ENCODE results near the gene CRYBG3.

CRYBG3 gene

GRCh38 chr3:97804471-97804870 is 17.3 kb upstream of the CRYBG3 start:
- no peak overlapping the region for H3K4me2 ChIP-seq (ENCODE audit: low read length)
- no peaks in the 10 kb centered on the region for H3K9me3 ChIP-seq (ENCODE audit: control insufficient read depth, low read length)
- TF ChIP-seq, protein P1, sequence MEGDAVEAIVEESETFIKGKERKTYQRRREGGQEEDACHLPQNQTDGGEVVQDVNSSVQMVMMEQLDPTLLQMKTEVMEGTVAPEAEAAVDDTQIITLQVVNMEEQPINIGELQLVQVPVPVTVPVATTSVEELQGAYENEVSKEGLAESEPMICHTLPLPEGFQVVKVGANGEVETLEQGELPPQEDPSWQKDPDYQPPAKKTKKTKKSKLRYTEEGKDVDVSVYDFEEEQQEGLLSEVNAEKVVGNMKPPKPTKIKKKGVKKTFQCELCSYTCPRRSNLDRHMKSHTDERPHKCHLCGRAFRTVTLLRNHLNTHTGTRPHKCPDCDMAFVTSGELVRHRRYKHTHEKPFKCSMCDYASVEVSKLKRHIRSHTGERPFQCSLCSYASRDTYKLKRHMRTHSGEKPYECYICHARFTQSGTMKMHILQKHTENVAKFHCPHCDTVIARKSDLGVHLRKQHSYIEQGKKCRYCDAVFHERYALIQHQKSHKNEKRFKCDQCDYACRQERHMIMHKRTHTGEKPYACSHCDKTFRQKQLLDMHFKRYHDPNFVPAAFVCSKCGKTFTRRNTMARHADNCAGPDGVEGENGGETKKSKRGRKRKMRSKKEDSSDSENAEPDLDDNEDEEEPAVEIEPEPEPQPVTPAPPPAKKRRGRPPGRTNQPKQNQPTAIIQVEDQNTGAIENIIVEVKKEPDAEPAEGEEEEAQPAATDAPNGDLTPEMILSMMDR (IDR thresholded peaks at IDR 0.05), result no peak
- H3K27ac ChIP-seq, result no peak overlapping the region
- H3K9ac ChIP-seq, result no peak overlapping the region
- no peaks in the 10 kb centered on the region for H3K4me1 ChIP-seq
- no peaks in the 10 kb centered on the region for H3K79me2 ChIP-seq
- H3K36me3 ChIP-seq (ENCODE audit: control insufficient read depth, insufficient read depth, low read length), result no peaks in the 10 kb centered on the region
- no peak overlapping the region for H2AFZ ChIP-seq
- no peaks in the 10 kb centered on the region for H3K27me3 ChIP-seq (ENCODE audit: control insufficient read depth, insufficient read depth, low read length)
- H3K4me3 ChIP-seq (ENCODE audit: low read depth, low read length), result no peak overlapping the region

DNA sequence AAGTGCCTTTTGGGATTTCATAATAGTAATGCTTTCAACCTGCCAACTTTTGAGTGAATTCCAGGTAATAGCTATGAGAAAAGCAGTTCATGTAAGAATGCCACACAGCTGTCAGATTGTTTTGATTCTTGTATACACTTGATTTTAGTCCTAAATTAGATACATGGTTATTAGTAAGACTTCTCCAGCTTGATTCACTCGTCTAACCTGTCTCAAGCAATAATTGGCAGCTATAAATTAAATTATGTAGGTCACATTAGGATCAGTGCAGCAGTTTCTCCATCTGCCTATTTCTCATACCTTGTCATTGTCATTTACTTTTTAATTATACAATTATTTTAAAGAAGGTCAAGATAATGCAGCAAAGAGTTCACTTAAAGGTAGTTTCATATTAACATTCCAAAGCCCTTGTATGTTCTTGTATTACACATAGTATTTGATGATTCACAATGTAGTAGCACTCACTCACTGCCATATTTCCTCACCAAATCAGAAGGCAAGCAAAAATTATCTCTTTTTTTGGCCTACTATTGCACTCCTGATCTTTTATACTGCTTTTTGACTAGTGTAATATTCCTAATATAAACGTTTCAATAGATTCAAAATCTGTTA is 10.9 kb upstream of the CRYBG3 start:
- TF ChIP-seq, protein P1 (IDR thresholded peaks at IDR 0.05), result no peak
- Histone ChIP-seq H3K27me3 (ENCODE audit: control insufficient read depth, insufficient read depth, low read length) (no peaks in the 10 kb centered on the region), H3K4me1 (no peaks in the 10 kb centered on the region), H3K4me3 (ENCODE audit: low read depth, low read length) (no peak overlapping the region), H3K27ac (no peak overlapping the region), H3K4me2 (ENCODE audit: low read length) (no peak overlapping the region), H3K36me3 (ENCODE audit: control insufficient read depth, insufficient read depth, low read length) (no peaks in the 10 kb centered on the region), H3K79me2 (no peaks in the 10 kb centered on the region), H3K9ac (no peak overlapping the region), H2AFZ (no peak overlapping the region), H3K9me3 (ENCODE audit: control insufficient read depth, low read length) (no peaks in the 10 kb centered on the region)

GRCh38 chr3:97815149-97815917 is 6.5 kb upstream of the CRYBG3 start:
- TF ChIP-seq, protein P1 (IDR thresholded peaks at IDR 0.05), result no peak
- H3K4me2 ChIP-seq (ENCODE audit: low read length), result no peak overlapping the region
- H3K27ac ChIP-seq, result no peak overlapping the region
- H3K27me3 ChIP-seq (ENCODE audit: control insufficient read depth, insufficient read depth, low read length), result no peaks in the 10 kb centered on the region
- no peak overlapping the region for H2AFZ ChIP-seq
- no peak overlapping the region for H3K4me3 ChIP-seq (ENCODE audit: low read depth, low read length)
- H3K4me1 ChIP-seq, result no peaks in the 10 kb centered on the region
- H3K79me2 ChIP-seq, result no peaks in the 10 kb centered on the region
- H3K36me3 ChIP-seq (ENCODE audit: control insufficient read depth, insufficient read depth, low read length), result no peaks in the 10 kb centered on the region
- H3K9ac ChIP-seq, result no peak overlapping the region
- no peaks in the 10 kb centered on the region for H3K9me3 ChIP-seq (ENCODE audit: control insufficient read depth, low read length)

GRCh38 chr3:97816811-97817210 is 5.0 kb upstream of the CRYBG3 start:
- Histone ChIP-seq H3K4me3 (ENCODE audit: low read depth, low read length) (no peak overlapping the region), H2AFZ (no peak overlapping the region), H3K9me3 (ENCODE audit: control insufficient read depth, low read length) (no peaks in the 10 kb centered on the region), H3K9ac (no peak overlapping the region), H3K36me3 (ENCODE audit: control insufficient read depth, insufficient read depth, low read length) (no peaks in the 10 kb centered on the region), H3K79me2 (no peaks in the 10 kb centered on the region), H3K27ac (no peak overlapping the region), H3K4me2 (ENCODE audit: low read length) (no peak overlapping the region), H3K27me3 (ENCODE audit: control insufficient read depth, insufficient read depth, low read length) (no peaks in the 10 kb centered on the region), H3K4me1 (no peaks in the 10 kb centered on the region)
- TF ChIP-seq, protein P1 (IDR thresholded peaks at IDR 0.05), result no peak

Measured in parathyroid adenoma (tissue), 2 donors.